SK-N-SH treated with all-trans-retinoic acid at 6 μM for 48 hours (cell line): ENCODE data around the gene FGG.

Experiments used
- ATAC-seq: fragments of 200-7000 bp; cut with Tn5 transposase; 3 replicates; pipeline ENCODE4 v1.9.1; 2020; ENCODE audit warnings: mild to moderate bottlenecking, moderate library complexity
- ARNTL ChIP-seq: fragments of 450-650 bp; formaldehyde crosslinking; IDR thresholded peaks from 2 replicates; pipeline ENCODE4 v1.5.0; 2020; ENCODE audit warnings: low read depth, mild to moderate bottlenecking, moderate library complexity, borderline replicate concordance
- BACH2 ChIP-seq: fragments of 250-450 bp; sonication (Bioruptor Pico); IDR thresholded peaks from 2 replicates; pipeline ENCODE4 v1.9.0; 2021; ENCODE audit warnings: mild to moderate bottlenecking, borderline replicate concordance
- CSDC2 ChIP-seq: fragments of 250-450 bp; sonication (Bioruptor Pico); IDR thresholded peaks from 2 replicates; pipeline ENCODE4 v1.5.0; 2020; ENCODE audit warnings: mild to moderate bottlenecking, moderate library complexity
- ESRRG ChIP-seq: fragments of 250-450 bp; sonication (Bioruptor Pico); IDR thresholded peaks from 2 replicates; pipeline ENCODE4 v1.6.1; 2021; ENCODE audit warnings: mild to moderate bottlenecking
- ISL1 ChIP-seq: fragments of 250-450 bp; sonication (Bioruptor Pico); IDR thresholded peaks from 2 replicates; pipeline ENCODE4 v2.1.2; 2022; ENCODE audit warnings: mild to moderate bottlenecking, moderate library complexity
- PPARA ChIP-seq: fragments of 250-450 bp; sonication (Bioruptor Pico); IDR thresholded peaks from 2 replicates; pipeline ENCODE4 v1.5.0; 2020; ENCODE audit warnings: mild to moderate bottlenecking, borderline replicate concordance
- RARB ChIP-seq: fragments of 250-450 bp; sonication (Bioruptor Pico); IDR thresholded peaks from 2 replicates; pipeline ENCODE4 v1.8.0; 2021; ENCODE audit warnings: mild to moderate bottlenecking, moderate library complexity
- TCF4 ChIP-seq: fragments of 250-450 bp; sonication (Bioruptor Pico); IDR thresholded peaks from 2 replicates; pipeline ENCODE4 v1.8.0; 2021; ENCODE audit warnings: mild to moderate bottlenecking, moderate library complexity, borderline replicate concordance
- TOX ChIP-seq: fragments of 250-450 bp; sonication (Bioruptor Pico); IDR thresholded peaks from 2 replicates; pipeline ENCODE4 v1.8.0; 2021; ENCODE audit warnings: mild to moderate bottlenecking, moderate library complexity, borderline replicate concordance
- ZC3H10 ChIP-seq: fragments of 250-450 bp; sonication (Bioruptor Pico); IDR thresholded peaks from 2 replicates; pipeline ENCODE4 v1.5.1; 2021; ENCODE audit warnings: mild to moderate bottlenecking, moderate library complexity
- ZFP3 ChIP-seq: fragments of 250-450 bp; sonication (Bioruptor Pico); IDR thresholded peaks from 2 replicates; pipeline ENCODE4 v1.5.0; 2020; ENCODE audit warnings: mild to moderate bottlenecking, moderate library complexity
- ZFP30 ChIP-seq: fragments of 450-650 bp; formaldehyde crosslinking; IDR thresholded peaks from 2 replicates; pipeline ENCODE4 v1.5.0; 2022; ENCODE audit warnings: mild to moderate bottlenecking, moderate library complexity
- ZNF565 ChIP-seq: fragments of 450-650 bp; formaldehyde crosslinking; conservative IDR thresholded peaks from 2 replicates; pipeline ENCODE4 v1.5.0; 2020; ENCODE audit warnings: low read depth, mild to moderate bottlenecking, moderate library complexity
- ZNF70 ChIP-seq: fragments of 450-650 bp; formaldehyde crosslinking; IDR thresholded peaks from 2 replicates; pipeline ENCODE4 v1.5.0; 2020; ENCODE audit warnings: mild to moderate bottlenecking, moderate library complexity
- ZNF8 ChIP-seq: fragments of 450-650 bp; formaldehyde crosslinking; IDR thresholded peaks from 2 replicates; pipeline ENCODE4 v1.5.0; 2020; ENCODE audit warnings: mild to moderate bottlenecking, moderate library complexity
- TF ChIP-seq, protein P1 (sequence below): fragments of 250-450 bp; sonication (Bioruptor Pico); IDR thresholded peaks from 2 replicates; pipeline ENCODE4 v1.8.0; 2020; ENCODE audit warnings: mild to moderate bottlenecking, moderate library complexity, borderline replicate concordance
- TF ChIP-seq, protein P2 (sequence below): fragments of 250-450 bp; sonication (Bioruptor Pico); IDR thresholded peaks from 2 replicates; pipeline ENCODE4 v1.8.0; 2021; ENCODE audit warnings: low read depth, mild to moderate bottlenecking, moderate library complexity, borderline replicate concordance
- TF ChIP-seq, protein P3 (sequence below): fragments of 250-450 bp; sonication (Bioruptor Pico); IDR thresholded peaks from 2 replicates; pipeline ENCODE4 v1.5.1; 2021; ENCODE audit warnings: mild to moderate bottlenecking, moderate library complexity
- TF ChIP-seq, protein P4 (sequence below): fragments of 250-450 bp; sonication (Bioruptor Pico); IDR thresholded peaks from 2 replicates; pipeline ENCODE4 v1.5.1; 2020; ENCODE audit warnings: low read depth, mild to moderate bottlenecking, moderate library complexity

Gene FGG

DNA sequence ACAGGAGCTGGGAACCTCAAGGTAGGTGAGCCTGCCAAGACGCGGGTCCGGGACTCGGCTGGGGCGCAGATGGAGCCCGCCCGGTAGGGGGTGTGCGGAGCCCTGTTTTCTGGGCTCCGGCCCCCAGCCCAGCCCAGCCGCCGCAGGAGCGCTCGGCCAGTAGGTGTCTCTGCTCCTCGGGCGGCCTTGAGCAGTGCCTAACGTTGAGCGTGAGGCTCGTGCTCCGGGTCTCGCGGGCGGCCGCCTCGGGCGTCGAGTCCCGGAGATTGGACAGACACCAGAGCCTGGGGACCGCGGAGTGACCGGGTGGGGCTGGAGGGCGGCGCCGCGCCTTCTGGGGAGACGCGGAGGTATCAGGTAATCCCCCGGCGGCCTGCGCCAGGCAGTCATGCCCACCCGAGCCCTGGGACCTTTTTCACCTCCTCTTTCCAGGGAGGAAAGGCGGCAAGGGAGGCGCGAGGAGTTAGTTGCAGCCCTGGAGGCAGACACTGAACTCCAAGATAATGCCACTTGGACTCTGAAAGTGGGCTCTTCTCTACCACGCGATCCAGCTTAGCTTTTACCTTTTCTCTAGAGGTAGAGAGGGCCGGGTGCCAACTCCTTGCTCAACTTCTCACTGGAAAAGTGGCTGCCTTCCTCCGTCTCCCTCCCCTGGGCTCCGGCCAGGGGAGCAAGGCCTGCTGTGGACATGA is 14.5 kb upstream of the FGG start:
- TF ChIP-seq ZFP30 (CRISPR knock-in tag) (no peak), ZNF70 (CRISPR knock-in tag) (no peak), ZC3H10 (CRISPR knock-in tag) (no peak), PPARA (CRISPR knock-in tag) (no peak), BACH2 (CRISPR knock-in tag) (no peak), ISL1 (CRISPR knock-in tag) (no peak), RARB (no peak), ZFP3 (CRISPR knock-in tag) (no peak), TCF4 (CRISPR knock-in tag) (no peak), ESRRG (CRISPR knock-in tag) (no peak), CSDC2 (no peak)
- TF ChIP-seq, protein P1, sequence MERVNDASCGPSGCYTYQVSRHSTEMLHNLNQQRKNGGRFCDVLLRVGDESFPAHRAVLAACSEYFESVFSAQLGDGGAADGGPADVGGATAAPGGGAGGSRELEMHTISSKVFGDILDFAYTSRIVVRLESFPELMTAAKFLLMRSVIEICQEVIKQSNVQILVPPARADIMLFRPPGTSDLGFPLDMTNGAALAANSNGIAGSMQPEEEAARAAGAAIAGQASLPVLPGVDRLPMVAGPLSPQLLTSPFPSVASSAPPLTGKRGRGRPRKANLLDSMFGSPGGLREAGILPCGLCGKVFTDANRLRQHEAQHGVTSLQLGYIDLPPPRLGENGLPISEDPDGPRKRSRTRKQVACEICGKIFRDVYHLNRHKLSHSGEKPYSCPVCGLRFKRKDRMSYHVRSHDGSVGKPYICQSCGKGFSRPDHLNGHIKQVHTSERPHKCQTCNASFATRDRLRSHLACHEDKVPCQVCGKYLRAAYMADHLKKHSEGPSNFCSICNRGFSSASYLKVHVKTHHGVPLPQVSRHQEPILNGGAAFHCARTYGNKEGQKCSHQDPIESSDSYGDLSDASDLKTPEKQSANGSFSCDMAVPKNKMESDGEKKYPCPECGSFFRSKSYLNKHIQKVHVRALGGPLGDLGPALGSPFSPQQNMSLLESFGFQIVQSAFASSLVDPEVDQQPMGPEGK (CRISPR knock-in tag): no peak
- peak; percentile 96 for ATAC-seq

DNA sequence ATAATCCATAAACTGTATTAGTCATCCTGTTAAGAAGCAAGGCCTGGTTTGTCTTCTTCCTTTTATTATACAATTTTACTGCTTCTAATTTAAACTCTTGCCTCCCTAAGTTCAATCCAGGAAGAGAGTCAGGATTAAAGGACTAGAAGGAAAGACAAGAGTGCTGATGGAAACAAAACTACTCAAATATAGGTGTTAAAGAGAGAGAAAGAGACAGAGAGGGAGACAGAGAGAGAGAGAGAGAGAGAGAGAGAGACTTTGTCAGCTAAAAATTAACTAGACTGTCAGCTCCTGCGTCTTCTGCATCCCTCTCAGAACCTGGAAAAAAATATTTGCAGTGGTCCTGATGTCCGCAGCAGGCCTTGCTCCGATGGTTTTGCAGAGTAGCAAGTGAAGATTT is 13.5 kb upstream of the FGG start:
- no peak for ATAC-seq
- no peak for TF ChIP-seq ZNF565 (CRISPR knock-in tag)
- no peak for TF ChIP-seq ARNTL
- TF ChIP-seq ZC3H10 (CRISPR knock-in tag): no peak
- TF ChIP-seq ZNF8 (CRISPR knock-in tag): no peak
- TF ChIP-seq ISL1 (CRISPR knock-in tag): no peak
- TF ChIP-seq, protein P1 (CRISPR knock-in tag): no peak
- TF ChIP-seq, all 23 proteins: peak for 0

DNA sequence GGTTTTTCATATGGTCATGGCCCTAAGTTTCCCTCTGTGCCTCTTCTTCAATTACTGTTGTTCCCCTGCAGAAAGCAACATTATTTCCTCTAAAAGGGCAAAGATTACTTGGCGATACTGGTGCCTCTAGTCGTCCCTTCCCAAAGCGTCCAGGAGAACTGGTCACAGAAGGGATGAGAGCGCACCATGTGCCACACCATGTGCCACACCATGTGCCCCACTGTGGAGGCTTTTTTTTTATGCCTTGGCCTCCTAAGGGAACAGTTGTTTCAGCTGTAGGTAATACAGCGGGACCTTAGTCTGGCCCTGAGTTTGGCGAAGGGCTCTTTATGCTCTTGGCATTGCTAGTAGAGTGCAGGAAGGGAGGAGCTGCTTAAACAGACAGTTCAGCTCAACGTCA is 11.5 kb upstream of the FGG start:
- TF ChIP-seq ZC3H10 (CRISPR knock-in tag) (no peak), ESRRG (CRISPR knock-in tag) (no peak), ZNF565 (CRISPR knock-in tag) (no peak), TOX (CRISPR knock-in tag) (no peak), ARNTL (no peak), BACH2 (CRISPR knock-in tag) (no peak), ZNF70 (CRISPR knock-in tag) (no peak), RARB (no peak), ZFP30 (CRISPR knock-in tag) (no peak), TCF4 (CRISPR knock-in tag) (no peak), ZFP3 (CRISPR knock-in tag) (no peak), ISL1 (CRISPR knock-in tag) (no peak), PPARA (CRISPR knock-in tag) (no peak), ZNF8 (CRISPR knock-in tag) (no peak)
- TF ChIP-seq, protein P1 (CRISPR knock-in tag): no peak
- TF ChIP-seq, protein P2, sequence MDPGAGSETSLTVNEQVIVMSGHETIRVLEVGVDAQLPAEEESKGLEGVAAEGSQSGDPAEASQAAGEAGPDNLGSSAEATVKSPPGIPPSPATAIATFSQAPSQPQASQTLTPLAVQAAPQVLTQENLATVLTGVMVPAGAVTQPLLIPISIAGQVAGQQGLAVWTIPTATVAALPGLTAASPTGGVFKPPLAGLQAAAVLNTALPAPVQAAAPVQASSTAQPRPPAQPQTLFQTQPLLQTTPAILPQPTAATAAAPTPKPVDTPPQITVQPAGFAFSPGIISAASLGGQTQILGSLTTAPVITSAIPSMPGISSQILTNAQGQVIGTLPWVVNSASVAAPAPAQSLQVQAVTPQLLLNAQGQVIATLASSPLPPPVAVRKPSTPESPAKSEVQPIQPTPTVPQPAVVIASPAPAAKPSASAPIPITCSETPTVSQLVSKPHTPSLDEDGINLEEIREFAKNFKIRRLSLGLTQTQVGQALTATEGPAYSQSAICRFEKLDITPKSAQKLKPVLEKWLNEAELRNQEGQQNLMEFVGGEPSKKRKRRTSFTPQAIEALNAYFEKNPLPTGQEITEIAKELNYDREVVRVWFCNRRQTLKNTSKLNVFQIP (CRISPR knock-in tag): no peak
- TF ChIP-seq, protein P3, sequence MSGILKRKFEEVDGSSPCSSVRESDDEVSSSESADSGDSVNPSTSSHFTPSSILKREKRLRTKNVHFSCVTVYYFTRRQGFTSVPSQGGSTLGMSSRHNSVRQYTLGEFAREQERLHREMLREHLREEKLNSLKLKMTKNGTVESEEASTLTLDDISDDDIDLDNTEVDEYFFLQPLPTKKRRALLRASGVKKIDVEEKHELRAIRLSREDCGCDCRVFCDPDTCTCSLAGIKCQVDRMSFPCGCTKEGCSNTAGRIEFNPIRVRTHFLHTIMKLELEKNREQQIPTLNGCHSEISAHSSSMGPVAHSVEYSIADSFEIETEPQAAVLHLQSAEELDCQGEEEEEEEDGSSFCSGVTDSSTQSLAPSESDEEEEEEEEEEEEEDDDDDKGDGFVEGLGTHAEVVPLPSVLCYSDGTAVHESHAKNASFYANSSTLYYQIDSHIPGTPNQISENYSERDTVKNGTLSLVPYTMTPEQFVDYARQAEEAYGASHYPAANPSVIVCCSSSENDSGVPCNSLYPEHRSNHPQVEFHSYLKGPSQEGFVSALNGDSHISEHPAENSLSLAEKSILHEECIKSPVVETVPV (CRISPR knock-in tag): no peak
- TF ChIP-seq, protein P4, sequence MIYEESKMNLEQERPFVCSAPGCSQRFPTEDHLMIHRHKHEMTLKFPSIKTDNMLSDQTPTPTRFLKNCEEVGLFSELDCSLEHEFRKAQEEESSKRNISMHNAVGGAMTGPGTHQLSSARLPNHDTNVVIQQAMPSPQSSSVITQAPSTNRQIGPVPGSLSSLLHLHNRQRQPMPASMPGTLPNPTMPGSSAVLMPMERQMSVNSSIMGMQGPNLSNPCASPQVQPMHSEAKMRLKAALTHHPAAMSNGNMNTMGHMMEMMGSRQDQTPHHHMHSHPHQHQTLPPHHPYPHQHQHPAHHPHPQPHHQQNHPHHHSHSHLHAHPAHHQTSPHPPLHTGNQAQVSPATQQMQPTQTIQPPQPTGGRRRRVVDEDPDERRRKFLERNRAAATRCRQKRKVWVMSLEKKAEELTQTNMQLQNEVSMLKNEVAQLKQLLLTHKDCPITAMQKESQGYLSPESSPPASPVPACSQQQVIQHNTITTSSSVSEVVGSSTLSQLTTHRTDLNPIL: no peak
- ATAC-seq: no peak
